ENCODE measurements around the gene LAMA2. TPM values are rescaled to one million over a fixed set of nuclear protein-coding genes. Genes with fewer than 3 reads are reported as not detected.

Gene LAMA2
- total and polyA plus RNA-seq, 2 of the 8 experiments (the other 6 are each of a cell fraction or from before 2014, with no cell fraction given), result 1.3 to 3.8 TPM

GRCh38 chr6:129454488-129454887, 571.5 kb downstream of the LAMA2 start:
- Histone ChIP-seq H2AFZ (ENCODE audit: low read length) (no peak overlapping the region), H3K79me2 (ENCODE audit: control insufficient read depth in 1 of 2, insufficient read depth in 2 of 2, low read length in 2 of 2) (no peaks in the 10 kb centered on the region), H3K36me3 (ENCODE audit: control insufficient read depth in 2 of 4, insufficient read depth in 4 of 4, low read length in 3 of 4) (no peaks in the 10 kb centered on the region), H4K91ac (replicated peaks; ENCODE audit: insufficient read length, low read length) (no peak overlapping the region), H3K4ac (replicated peaks; ENCODE audit: insufficient read length, low read depth, low read length) (no peak overlapping the region), H3K23ac (ENCODE audit: insufficient read length) (no peak overlapping the region), H2BK5ac (ENCODE audit: low read depth, low read length) (no peak overlapping the region), H3K14ac (ENCODE audit: insufficient read length) (no peak overlapping the region), H4K5ac (ENCODE audit: insufficient read length, low read depth, low read length) (no peak overlapping the region), H2BK120ac (replicated peaks; ENCODE audit: low read depth, low read length) (no peak overlapping the region), H3K27me3 (replicated peaks in 1 of 4; ENCODE audit: control insufficient read depth in 3 of 4, extremely low read depth in 1 of 4, insufficient read depth in 3 of 4, low read length in 3 of 4) (no peaks in the 10 kb centered on the region), H4K8ac (ENCODE audit: extremely low read depth, insufficient read depth, low read length) (no peak overlapping the region), H4K20me1 (replicated peaks in 1 of 2; ENCODE audit: control insufficient read depth in 1 of 2, insufficient read depth in 2 of 2, low read length in 2 of 2) (no peaks in the 10 kb centered on the region), H3K23me2 (ENCODE audit: low read depth, low read length) (no peaks in the 10 kb centered on the region), H2BK20ac (ENCODE audit: low read length) (no peak overlapping the region), H3K79me1 (ENCODE audit: low read depth, low read length) (no peaks in the 10 kb centered on the region), H3K27ac (ENCODE audit: low read depth, low read length) (no peak overlapping the region), H3K4me1 (replicated peaks in 1 of 4; ENCODE audit: control insufficient read depth in 3 of 4, insufficient read depth in 4 of 4, low read length in 3 of 4) (no peaks in the 10 kb centered on the region), H3K9ac (replicated peaks in 1 of 4; ENCODE audit: extremely low read depth in 1 of 4, low read depth in 3 of 4, low read length in 3 of 4) (no peak overlapping the region), H3K56ac (replicated peaks; ENCODE audit: insufficient read length, low read depth, low read length) (no peak overlapping the region), H2BK12ac (ENCODE audit: low read depth, low read length) (no peak overlapping the region), H2AK5ac (ENCODE audit: low read depth, low read length) (no peak overlapping the region), H3K4me3 (ENCODE audit: extremely low read depth in 1 of 4, insufficient read depth in 2 of 4, low read depth in 3 of 4, low read length in 4 of 4) (no peak overlapping the region), H2BK15ac (ENCODE audit: low read length) (no peak overlapping the region), H3K18ac (ENCODE audit: extremely low read depth, low read length) (no peak overlapping the region), H3K4me2 (ENCODE audit: insufficient read depth in 1 of 2, low read depth in 2 of 2, low read length in 2 of 2) (no peak overlapping the region), H3K9me3 (ENCODE audit: insufficient read depth in 2 of 2, low read depth in 1 of 2, low read length in 1 of 2) (no peaks in the 10 kb centered on the region)
- 83% methylated on average over 1 of the region's 1 CpG; no CpG with 5 or more reads in 1 of the 2 experiments for WGBS, 2 experiments (ENCODE audit: extremely low coverage in 1 of 2, insufficient coverage in 1 of 2, insufficient read length in 1 of 2, insufficient replicate concordance in 2 of 2, low coverage in 1 of 2, low lambda C conversion rate in 2 of 2, missing lambda C conversion rate in 1 of 2)
- CTCF ChIA-PET (ENCODE audit: partially characterized antibody), result no interaction called here
- POLR2A ChIA-PET (ENCODE audit: partially characterized antibody), result no interaction called here
- DNase-seq (ENCODE audit: low read depth in 1 of 2, low spot score in 2 of 2), result no peak
- FAIRE-seq, result no peak
- TF ChIP-seq SP4 (IDR thresholded peaks at IDR 0.05; ENCODE audit: low read length) (no peak), NANOG (IDR thresholded peaks at IDR 0.05; ENCODE audit: insufficient read depth, low read depth, low read length, poor library complexity, severe bottlenecking) (no peak), EGR1 (IDR thresholded peaks at IDR 0.05; ENCODE audit: borderline replicate concordance, low read depth, low read length) (no peak), E2F6 (IDR thresholded peaks at IDR 0.05) (no peak), CTCF (IDR thresholded peaks at IDR 0.05; ENCODE audit: control extremely low read depth in 1 of 3, insufficient read depth in 1 of 3, low read depth in 1 of 3, low read length in 3 of 3) (no peak), FOSL1 (IDR thresholded peaks at IDR 0.05; ENCODE audit: insufficient read depth, low read depth, low read length) (no peak), RNF2 (IDR thresholded peaks at IDR 0.05; ENCODE audit: borderline replicate concordance, low read depth, low read length, missing control alignments, poor library complexity, severe bottlenecking) (no peak), KDM1A (IDR thresholded peaks at IDR 0.05; ENCODE audit: borderline replicate concordance, low read length) (no peak), SP2 (IDR thresholded peaks at IDR 0.05; ENCODE audit: low read length) (no peak), TAF1 (IDR thresholded peaks at IDR 0.05; ENCODE audit: low read depth, low read length) (no peak), CBX8 (IDR thresholded peaks at IDR 0.05; ENCODE audit: borderline replicate concordance, low read depth, low read length) (no peak)
